ENCODE data around the gene HIPK2. TPM values are rescaled to one million over a fixed set of nuclear protein-coding genes. Genes with fewer than 3 reads are reported as not detected.
A peak's percentile ranks its signal among the peaks of the same experiment; 100 is the strongest.

HIPK2 gene
- total RNA-seq, 1 donor from 2014 or later, result 65.2 TPM

DNA sequence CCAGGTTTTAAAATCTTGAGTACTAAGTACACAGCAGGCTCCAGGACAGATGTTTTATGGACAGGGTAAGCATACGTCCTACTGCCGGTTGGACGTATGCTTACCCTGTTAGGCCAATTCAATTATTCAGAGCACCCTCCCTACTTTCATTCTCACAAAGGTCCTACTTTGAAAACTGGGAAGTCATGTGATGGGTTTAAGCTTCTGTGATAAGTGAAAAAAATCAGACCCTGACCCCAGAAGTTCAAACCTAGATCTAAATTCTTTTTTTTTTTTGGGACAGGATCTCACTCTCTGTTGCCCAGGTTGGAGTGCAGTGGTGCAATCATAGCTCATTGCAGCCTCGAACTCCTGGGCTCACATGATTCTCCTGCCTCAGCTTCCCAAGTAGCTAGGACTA is 55.2 kb downstream of the HIPK2 start:
- intact Hi-C loops (cut with DNase I), result no loop called here

GRCh38 chr7:139721821-139722220 is 56.0 kb downstream of the HIPK2 start:
- intact Hi-C loops (cut with DNase I), result no loop called here
- no peak for DNase-seq (ENCODE audit: low spot score)
- no peak for ATAC-seq

More for the DNA sequence above, 55.2 kb downstream of the HIPK2 start:
- ATAC-seq (no peak), DNase-seq (ENCODE audit: low spot score) (no peak)

GRCh38 chr7:139721417-139721816 is 56.4 kb downstream of the HIPK2 start:
- ATAC-seq (no peak), DNase-seq (ENCODE audit: low spot score) (no peak)
- intact Hi-C loops (cut with DNase I), result no loop called here

- DNase-seq (ENCODE audit: low spot score), result no peak
- intact Hi-C loops (cut with DNase I), result no loop called here
Observed at GRCh38 chr7:139720705-139721231, 57.0 kb downstream of the HIPK2 start.

DNA sequence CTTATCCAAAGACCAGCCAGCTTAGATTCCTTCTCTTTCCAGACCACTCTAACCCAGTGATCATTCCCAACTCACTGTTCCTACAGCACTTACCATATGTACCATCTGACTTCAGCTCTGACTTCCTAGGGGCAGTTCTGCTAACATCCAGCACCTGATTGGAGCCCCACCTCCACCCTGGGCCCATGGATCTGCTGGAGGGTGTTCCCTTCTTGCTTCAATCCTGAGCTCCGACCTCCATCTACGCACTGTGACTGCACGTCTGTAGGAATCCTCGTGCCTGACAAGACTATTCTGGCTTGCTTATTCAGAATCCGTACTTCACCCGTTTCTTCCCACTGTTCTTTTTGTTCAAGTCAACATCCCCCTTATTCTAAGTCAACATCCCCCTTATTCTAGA is 57.6 kb downstream of the HIPK2 start:
- intact Hi-C loops (cut with DNase I), result no loop called here
- DNase-seq (ENCODE audit: low spot score) (no peak), ATAC-seq (no peak)

More at GRCh38 chr7:139720705-139721231, 57.0 kb downstream of the HIPK2 start:
- ATAC-seq, result peak; percentile 49

DNA sequence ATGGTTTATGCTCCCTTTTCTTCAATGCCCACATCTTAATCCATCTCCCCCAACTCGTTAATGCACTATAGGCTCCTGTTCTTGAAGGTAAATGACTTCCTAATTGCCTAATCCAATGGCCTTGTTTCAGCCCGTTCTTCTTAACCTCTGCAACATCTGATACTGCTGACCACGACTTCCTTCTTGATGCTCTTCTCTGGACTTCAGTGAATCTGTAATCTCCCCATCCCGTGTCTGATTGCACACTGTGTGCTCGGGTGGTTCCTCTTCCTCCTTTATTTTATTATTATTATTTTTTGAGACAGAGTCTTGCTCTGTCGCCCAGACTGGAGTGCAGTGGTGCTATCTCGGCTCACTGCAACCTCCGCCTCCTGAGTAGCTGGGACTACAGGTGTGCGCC is 58.9 kb downstream of the HIPK2 start:
- intact Hi-C loops (cut with DNase I), result no loop called here
- ATAC-seq (no peak), DNase-seq (ENCODE audit: low spot score) (no peak)

DNA sequence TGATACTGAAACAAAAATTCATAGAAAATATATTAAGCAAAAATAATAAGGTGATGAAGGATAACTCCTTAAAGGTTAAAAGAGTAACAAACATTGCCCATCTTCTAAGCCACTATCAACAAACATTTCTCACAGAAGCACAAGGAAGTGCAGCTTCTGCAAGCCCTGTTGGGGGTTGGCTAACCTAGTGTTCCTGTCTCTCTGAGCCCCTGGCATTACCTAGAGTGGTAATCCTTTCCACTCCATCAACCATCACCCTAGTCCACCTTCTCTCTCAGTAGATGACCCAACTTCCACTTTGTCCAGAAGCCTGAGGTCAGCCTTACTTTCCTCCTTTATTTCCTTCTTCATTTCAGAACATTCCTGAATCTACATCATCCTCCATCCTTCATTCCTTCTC is 59.7 kb downstream of the HIPK2 start:
- ATAC-seq (no peak), DNase-seq (ENCODE audit: low spot score) (no peak)
- intact Hi-C loops (cut with DNase I), result no loop called here

DNA sequence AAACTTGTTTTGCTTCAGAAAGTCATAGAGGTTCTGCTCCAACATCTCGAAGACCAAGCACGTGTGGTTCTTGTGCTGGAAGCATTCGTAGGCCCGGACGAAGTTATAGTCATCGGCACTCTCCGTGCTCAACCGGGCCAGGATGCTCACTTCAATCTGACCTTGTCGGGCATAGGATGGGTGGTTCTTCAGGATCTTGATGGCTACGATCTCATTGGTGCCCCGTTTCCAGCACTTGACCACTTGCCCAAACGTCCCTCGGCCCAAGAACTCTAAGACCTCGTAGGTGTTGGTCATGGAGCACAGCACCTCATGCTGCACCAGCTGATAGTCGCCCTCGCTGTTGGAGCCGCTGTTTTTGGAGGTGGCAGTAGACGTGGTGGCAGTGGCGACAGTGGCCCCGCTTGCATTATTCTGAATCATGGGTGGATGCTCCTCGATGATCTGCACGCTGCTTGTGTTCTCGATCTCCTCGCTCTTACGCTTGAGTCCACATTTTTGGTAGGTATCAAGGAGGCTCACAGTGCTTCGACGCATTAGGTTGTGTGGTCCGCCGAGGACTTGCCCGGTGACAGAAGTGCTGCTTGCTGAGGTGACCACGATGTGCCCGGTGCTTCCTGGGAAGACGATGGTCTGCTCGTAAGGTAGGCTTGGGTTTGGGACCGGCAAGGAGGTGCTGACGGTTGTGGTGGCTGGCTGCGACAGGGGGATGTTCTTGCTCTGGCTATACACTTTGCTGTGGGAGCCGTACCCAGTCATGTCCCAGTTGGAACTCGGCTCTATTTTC is 61.4 kb downstream of the HIPK2 start:
- intact Hi-C loops (cut with DNase I), result no loop called here
- ATAC-seq (no peak), DNase-seq (ENCODE audit: low spot score) (no peak)

DNA sequence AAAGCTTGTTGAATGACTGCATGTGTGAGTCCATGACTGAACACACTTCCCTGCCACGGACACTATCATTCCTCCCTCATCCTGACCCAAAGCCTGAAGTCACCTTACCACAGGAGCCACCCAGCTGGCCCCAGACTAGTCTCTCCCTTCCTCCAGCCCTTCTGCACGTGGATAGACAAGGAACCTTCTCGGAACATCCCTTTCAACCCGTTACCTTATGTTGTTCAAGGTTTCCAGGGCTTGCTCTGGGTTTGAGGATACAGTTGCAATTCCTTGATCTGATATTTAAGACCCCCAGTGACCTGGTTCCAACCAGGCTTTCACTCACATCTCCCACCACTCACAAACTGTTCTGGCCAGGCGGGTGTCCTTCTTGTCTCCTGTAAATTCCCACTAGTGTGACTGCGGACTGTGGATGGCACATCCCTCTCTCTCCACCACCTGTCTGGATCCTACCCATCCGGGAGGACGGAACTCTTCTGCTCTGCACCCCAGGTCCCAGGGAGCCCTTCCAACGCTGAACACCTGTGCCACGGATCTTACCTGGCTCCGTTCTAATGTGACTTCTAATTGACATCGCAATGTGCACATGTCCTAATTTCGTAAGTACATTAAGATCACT is 62.5 kb downstream of the HIPK2 start:
- intact Hi-C loops (cut with DNase I), result no loop called here
- DNase-seq (ENCODE audit: low spot score), result no peak
- ATAC-seq, result no peak

- ATAC-seq (peak; percentile 34), DNase-seq (ENCODE audit: low spot score) (no peak)
- intact Hi-C loops (cut with DNase I), result no loop called here
Observed at GRCh38 chr7:139714163-139714901, 63.5 kb downstream of the HIPK2 start.

GRCh38 chr7:139713526-139714162 is 64.2 kb downstream of the HIPK2 start:
- ATAC-seq (no peak), DNase-seq (ENCODE audit: low spot score) (no peak)
- intact Hi-C loops (cut with DNase I), result no loop called here

- intact Hi-C loops (cut with DNase I), result no loop called here
- DNase-seq (ENCODE audit: low spot score), result no peak
- no peak for ATAC-seq
Observed at GRCh38 chr7:139713061-139713460, 64.7 kb downstream of the HIPK2 start.

- no peak for DNase-seq (ENCODE audit: low spot score)
- intact Hi-C loops (cut with DNase I), result no loop called here
- ATAC-seq, result no peak
Observed at GRCh38 chr7:139711991-139712743, 65.6 kb downstream of the HIPK2 start.

GRCh38 chr7:139710036-139710435 is 67.8 kb downstream of the HIPK2 start:
- no peak for DNase-seq (ENCODE audit: low spot score)
- ATAC-seq, result no peak
- intact Hi-C loops (cut with DNase I), result no loop called here

- DNase-seq (ENCODE audit: low spot score) (no peak), ATAC-seq (peak; percentile 91)
- intact Hi-C loops (cut with DNase I), result no loop called here
Observed at GRCh38 chr7:139709485-139709884, 68.3 kb downstream of the HIPK2 start.

- intact Hi-C loops (cut with DNase I), result no loop called here
- DNase-seq (ENCODE audit: low spot score), result no peak
- no peak for ATAC-seq
Observed at GRCh38 chr7:139708541-139708940, 69.3 kb downstream of the HIPK2 start.

- no peak for ATAC-seq
- intact Hi-C loops (cut with DNase I), result no loop called here
- no peak for DNase-seq (ENCODE audit: low spot score)
Observed at GRCh38 chr7:139706837-139707236, 71.0 kb downstream of the HIPK2 start.

DNA sequence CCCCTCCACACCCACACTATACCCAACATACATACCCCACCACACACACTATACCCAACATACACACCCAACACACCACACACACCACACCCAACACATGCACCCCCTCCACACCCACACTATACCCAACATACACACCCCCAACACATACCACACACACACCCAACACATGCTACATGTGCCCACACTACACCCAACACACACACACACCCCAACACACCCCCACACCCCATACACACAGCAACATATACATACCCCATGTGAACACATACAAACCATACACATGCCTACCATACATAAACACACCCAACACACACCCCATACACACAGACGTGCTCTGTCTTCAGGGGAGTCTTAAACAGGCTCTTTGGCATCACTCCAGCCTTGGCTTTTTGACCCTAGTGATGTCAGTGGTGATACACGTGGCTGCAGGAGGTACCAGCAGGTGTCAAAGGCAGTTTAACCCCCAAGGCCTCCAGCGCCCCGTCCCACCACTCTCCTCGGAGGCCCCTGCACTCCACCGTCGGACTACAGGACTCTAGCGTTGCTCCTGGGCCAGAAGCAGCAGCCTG is 73.4 kb downstream of the HIPK2 start:
- intact Hi-C loops (cut with DNase I), result no loop called here
- ATAC-seq, result no peak
- no peak for DNase-seq (ENCODE audit: low spot score)
